COLO668 (cell line): ENCODE data around the gene ARL5A.

Source experiments
- DNase-seq: peaks from one replicate; lab custom pipeline; 2025; ENCODE audit not compliant: unreplicated experiment; lab: John Stamatoyannopoulos, UW

The ARL5A gene

DNA sequence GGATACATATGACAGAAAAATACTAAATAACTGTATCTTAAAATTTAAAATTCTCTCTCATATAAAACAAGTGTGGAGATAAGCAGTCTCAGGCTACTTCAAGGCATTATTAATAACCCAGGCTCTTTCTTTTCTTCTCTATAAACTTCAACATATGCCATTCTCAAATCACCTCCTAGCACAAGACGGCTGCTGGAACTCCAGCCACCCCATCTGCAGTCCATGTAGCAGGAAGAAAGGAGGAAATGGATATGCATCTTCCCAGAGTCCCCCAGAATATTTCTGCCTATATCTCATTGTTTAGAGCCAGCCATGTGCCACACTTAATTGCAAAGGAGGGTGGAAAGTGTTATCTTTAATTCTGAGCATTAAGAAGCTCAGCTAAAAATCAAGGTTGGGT lies 58.6 kb downstream of the ARL5A start:
- DNase-seq, result no peak

GRCh38 chr2:151767536-151767935 lies 60.7 kb downstream of the ARL5A start:
- no peak for DNase-seq

DNA sequence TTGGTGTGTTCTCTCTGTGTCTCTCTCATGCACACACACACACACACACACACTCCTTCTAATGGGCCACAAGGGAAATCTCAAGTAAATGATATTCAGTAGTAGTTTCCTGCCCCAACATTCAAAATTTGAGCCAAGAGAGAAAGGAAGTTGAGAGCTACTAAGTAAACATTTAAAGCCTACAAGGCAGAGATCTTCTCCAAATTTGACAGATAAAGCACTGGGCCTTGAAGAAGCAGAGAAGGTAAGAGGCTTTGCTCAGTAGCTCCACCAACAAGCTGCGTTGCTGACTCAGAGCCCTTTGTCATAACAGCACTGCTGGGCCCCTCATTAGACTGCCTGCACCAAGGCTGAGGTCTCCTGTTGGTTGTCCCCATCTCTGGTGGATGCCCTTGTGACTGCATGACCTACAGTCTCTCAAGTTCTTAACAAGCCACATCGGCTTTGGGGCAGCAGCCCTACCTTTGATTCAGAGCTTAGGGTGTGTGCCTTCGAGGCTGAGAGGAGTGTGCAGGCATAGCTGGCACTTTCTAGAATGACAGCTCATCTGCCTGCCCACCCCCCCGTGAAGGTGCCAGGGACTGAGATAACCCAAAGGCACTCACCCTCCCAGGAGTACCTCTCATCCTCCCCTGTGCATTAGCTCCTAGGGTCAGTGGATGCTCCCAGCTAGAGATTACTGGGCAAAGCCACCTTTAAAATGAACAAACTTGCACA lies 61.6 kb downstream of the ARL5A start:
- no peak for DNase-seq

DNA sequence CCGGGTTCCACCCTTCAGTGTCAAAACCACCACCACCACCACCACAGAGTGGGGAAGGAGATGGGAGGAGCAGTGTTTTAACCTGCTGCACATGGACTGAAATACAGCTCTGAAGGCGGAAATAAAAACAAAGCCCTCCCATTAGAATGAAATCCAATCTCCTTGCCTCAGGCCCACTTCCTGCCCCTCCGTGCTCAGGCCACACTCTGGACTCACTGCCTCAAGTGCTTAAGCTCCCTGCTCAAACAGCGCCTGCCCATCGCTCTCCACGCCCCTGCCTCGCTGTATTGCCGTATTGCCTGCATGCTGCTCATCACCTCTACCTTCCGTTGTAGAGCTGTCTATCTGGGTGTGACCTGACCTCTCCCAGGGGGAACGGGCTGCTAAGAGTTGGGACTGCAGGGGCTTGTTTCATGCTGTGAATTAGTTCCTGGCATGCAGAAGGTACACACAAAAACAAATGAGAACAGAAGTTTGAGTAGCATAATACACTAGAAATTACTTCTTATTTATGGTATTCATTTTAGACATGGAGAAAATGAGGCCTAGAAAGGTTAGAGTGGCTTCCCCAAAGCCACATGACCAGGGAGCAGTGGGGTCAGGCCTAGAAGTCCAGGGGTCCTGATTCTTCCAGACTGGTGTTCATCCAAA lies 62.3 kb downstream of the ARL5A start:
- peak; percentile 16 for DNase-seq

GRCh38 chr2:151762694-151763093 lies 65.5 kb downstream of the ARL5A start:
- no peak for DNase-seq

- no peak for DNase-seq
Observed at GRCh38 chr2:151761687-151762086, 66.5 kb downstream of the ARL5A start.

DNA sequence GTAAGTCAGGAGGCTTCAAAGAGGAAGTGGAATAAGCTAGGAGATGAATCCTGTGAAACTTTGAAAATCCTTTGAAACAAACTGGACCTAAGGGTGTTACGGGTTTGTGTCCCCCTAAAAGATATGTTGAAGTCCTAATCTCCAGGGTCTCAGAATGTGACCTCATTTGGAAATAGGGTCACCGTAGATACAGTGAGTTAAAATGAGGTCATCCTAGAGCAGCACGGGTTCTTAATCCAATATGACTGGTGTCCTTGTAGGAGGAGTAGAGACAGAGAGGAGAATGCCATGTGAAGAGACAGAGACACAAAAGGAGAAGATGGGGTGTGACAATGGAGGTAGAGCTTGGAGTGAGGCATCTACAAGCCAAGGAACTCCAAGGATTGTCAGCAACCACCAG lies 67.0 kb downstream of the ARL5A start:
- DNase-seq, result no peak

DNA sequence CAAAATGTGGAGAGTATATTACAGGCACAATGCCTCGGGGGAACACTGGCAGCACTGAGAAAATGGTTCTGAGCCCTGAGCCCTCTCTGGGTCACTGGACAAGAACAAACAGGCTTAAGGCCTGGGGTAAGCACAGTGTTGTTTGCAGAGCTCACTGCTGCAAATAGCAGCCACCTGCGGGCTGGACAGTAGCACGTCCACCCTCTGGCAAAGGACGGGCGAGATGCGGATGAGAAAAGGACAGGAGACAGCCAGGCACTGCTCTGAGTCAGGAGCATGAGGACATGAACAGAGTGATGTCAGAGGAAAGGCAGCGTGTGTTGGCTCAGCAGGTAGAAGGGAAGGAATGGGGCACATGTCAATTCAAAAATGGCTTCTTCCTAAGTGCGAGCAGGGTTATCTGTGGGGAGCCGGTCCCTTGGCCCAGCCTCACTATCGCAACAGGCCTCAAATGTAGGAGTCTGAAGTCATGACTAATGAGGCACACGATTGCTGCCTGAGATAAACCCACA lies 68.0 kb downstream of the ARL5A start:
- DNase-seq, result no peak

- DNase-seq, result no peak
Observed at GRCh38 chr2:151758744-151759143, 69.5 kb downstream of the ARL5A start.

GRCh38 chr2:151757861-151758260 lies 70.4 kb downstream of the ARL5A start:
- DNase-seq, result no peak

- no peak for DNase-seq
Observed at GRCh38 chr2:151756820-151757219, 71.4 kb downstream of the ARL5A start.

DNA sequence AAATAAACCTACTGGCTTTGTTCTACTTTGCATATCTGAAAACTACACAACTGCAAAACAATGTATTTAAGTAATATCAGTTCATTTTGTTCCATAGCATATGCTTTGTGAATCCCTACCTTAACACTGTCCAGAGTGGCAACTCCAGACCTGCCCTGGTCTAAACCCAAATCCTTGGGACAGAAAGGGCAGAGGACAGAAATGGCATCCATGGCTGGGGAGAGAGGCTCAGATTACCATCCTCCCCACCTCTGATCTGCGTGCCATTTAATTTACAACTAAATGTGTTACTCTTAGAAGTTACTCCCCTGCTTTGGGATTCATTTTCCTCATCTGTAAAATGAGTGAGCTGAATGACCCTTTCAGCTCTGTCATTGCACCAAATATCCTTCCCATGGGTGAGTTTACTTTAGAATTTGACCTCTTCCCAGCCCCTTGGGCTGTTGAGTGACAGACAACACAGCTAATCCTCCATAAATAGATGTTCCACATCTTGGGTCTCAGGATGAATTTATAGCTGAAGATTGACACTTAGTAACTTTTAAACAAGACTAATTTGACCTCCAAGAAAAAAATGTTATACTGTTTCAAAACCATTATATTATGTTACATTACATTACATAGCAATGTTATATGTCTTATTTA lies 73.8 kb downstream of the ARL5A start:
- no peak for DNase-seq

DNA sequence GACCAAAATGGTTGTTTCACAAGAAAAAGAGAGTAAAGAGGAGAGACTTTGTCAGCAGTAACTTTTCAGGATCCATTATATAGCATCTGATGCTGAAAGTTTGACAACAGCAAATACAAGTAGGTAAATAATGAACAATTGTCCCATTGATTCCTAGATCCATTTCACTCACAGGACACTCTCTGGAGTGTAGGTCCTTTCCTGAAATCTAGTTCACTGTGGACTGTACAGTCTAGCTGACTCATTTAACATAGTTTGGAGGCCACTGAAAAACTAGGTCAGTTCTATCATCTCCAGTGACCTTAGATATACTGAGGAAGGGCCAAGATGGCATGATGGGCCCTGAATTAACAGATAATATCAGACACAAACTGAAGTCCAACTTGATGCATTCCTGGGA lies 74.7 kb downstream of the ARL5A start:
- no peak for DNase-seq
